Adrenal gland (tissue), 12 donors: Measurements from ENCODE around the gene NF1. TPM values are rescaled to one million over a fixed set of nuclear protein-coding genes. Genes with fewer than 3 reads are reported as not detected.

ENCODE experiments used
- DNase-seq, 7 donors: peaks; one replicate each; pipeline ENCODE4 v3.0.0-alpha.2; 2019 to 2020
- H3K27ac ChIP-seq, 5 donors: fragments of 200-600 bp; sonication (generic) in 4 of 5; 1 replicate in 3 of 5; 2 replicates in 2 of 5; pipeline versions ENCODE4 v1.5.1 to v1.8.0; 2016 to 2020; ENCODE audit warnings: mild to moderate bottlenecking in 1 of 5
- H3K27me3 ChIP-seq: fragments of 200-600 bp; 2 replicates; pipeline ENCODE4 v1.8.0; 2021
- H3K36me3 ChIP-seq, 2 donors: fragments of 200-600 bp; replicated peaks in 1 of 2; 1 replicate in 1 of 2; 2 replicates in 1 of 2; pipeline versions ENCODE4 v1.5.1 to v1.8.0; 2018 to 2022
- H3K4me1 ChIP-seq, 2 donors: fragments of 200-600 bp; replicated peaks in 1 of 2; 1 replicate in 1 of 2; 2 replicates in 1 of 2; pipeline versions ENCODE4 v1.5.1 to v1.8.0; 2018 to 2021
- H3K4me3 ChIP-seq, 4 donors: fragments of 200-600 bp; sonication (generic) in 3 of 4; one replicate each; pipeline ENCODE4 v1.5.1; 2016 to 2018
- H3K9me3 ChIP-seq, 3 donors: fragments of 200-600 bp; sonication (generic) in 1 of 3; replicated peaks in 1 of 3; 1 replicate in 2 of 3; 2 replicates in 1 of 3; pipeline versions ENCODE4 v1.5.1 to v1.8.0; 2016 to 2021
- CTCF ChIP-seq, 6 experiments: fragments of 450-650 bp in 4 of 6; fragments of 200-600 bp in 2 of 6; sonication (generic) in 1 of 6; IDR thresholded peaks; 1 replicate in 5 of 6; 2 replicates in 1 of 6; pipeline versions ENCODE4 v1.5.1 to v1.8.0; 2016 to 2021; ENCODE audit warnings: antibody characterized with exemption in 6 of 6, mild to moderate bottlenecking in 2 of 6, moderate library complexity in 1 of 6
- POLR2A ChIP-seq, 2 donors: fragments of 450-650 bp; IDR thresholded peaks; one replicate each; pipeline ENCODE4 v1.6.1; 2017; ENCODE audit warnings: antibody characterized with exemption in 2 of 2, mild to moderate bottlenecking in 2 of 2, moderate library complexity in 1 of 2
- WGBS, 4 donors: extraction: QIAGEN DNeasy Blood & Tissue Kit in 2 of 4; methylation state at CpG; one replicate each; pipeline versions ENCODE4 v1.1.5 to v1.1.7; 2013 to 2017; 5-methylcytosine and 5-hydroxymethylcytosine counted together
- intact Hi-C, 2 donors: fragments of 100-400 bp; cut with DNase I; formaldehyde crosslinking; loops; one replicate each; pipeline versions ENCODE4 v1.14.1 to v1.15.0; 2022 to 2023
- polyA plus RNA-seq, 3 donors: library from polyadenylated mRNA; stranded (reverse); fragments of 200-250 nt in 2 of 3; fragments of 350-450 nt in 1 of 3; fragmentation: Illumina TruSeq in 1 of 3; extraction: RNeasy Lipid Tissue Mini Kit (QIAGEN cat#74804) in 1 of 3; gene quantifications; one replicate each; pipeline ENCODE4 v1.2.3, GENCODE V29; 2013 to 2014
- total RNA-seq, 9 donors: library from RNA; depleted of rRNA in 4 of 9; stranded (reverse); fragments of >200 nt in 4 of 9; fragments of 120-200 nt in 1 of 9; fragmentation: NEBNext Ultra II Directional in 1 of 9; extraction: Animal tissue kit (Norgen Biotek cat#: 25700) in 1 of 9; gene quantifications; one replicate each; pipeline versions ENCODE4 v1.1.0 to v1.2.4, GENCODE V29; 2013 to 2023
- donor health status: healthy with polysubstance abuse.
- donor health status: Bipolar disorder and iron deficiency.
- donor health status: DM: yes; HTN: yes; CAD: no.
- donor health status: DM: no; HTN: no; CAD: no.
- donor health status: DM: no; HTN: no; CAD: no.
- donor health status: DM: yes; HTN: yes; CAD: no.

The NF1 gene
- total and polyA plus RNA-seq, 12 donors: 8.8 to 91.3 (median 53.5) TPM

- Histone ChIP-seq H3K4me1 (peaks cover 0 to 5% of the 10 kb centered on the region in 2 donors), H3K27ac (peak overlapping the region; percentile 43 to 97 (median 94)), H3K36me3 (no peaks in the 10 kb centered on the region), H3K9me3 (no peaks in the 10 kb centered on the region), H3K27me3 (no peaks in the 10 kb centered on the region), H3K4me3 (peak overlapping the region in 2 of 4 donors; percentile 96)
- intact Hi-C loops: no loop called here
- 21 to 23% (median 21%) methylated on average over 17 of the region's 17 CpGs for WGBS, 4 donors
- TF ChIP-seq POLR2A (IDR thresholded peaks at IDR 0.05) (no peak), CTCF (IDR thresholded peaks at IDR 0.05) (no peak)
- DNase-seq: peak in 1 of 7 donors; percentile 17
Observed at GRCh38 chr17:31093866-31094599, 744 bp upstream of the NF1 start.

GRCh38 chr17:31095236-31096105, 694 bp downstream of the NF1 start:
- intact Hi-C loops: no loop called here
- Histone ChIP-seq H3K4me3 (peak overlapping the region; percentile 73 to 97 (median 96)), H3K4me1 (peaks cover 0 to 5% of the 10 kb centered on the region in 2 donors), H3K27me3 (no peaks in the 10 kb centered on the region), H3K27ac (peak overlapping the region; percentile 70 to 97 (median 94)), H3K36me3 (no peaks in the 10 kb centered on the region), H3K9me3 (no peaks in the 10 kb centered on the region)
- TF ChIP-seq POLR2A (IDR thresholded peaks at IDR 0.05) (no peak), CTCF (IDR thresholded peaks at IDR 0.05) (no peak)
- peak; percentile 37 to 72 (median 56) for DNase-seq
- WGBS, 4 donors: 0 to 1% (median 1%) methylated on average over 25 to 45 of the region's 45 CpGs

- Histone ChIP-seq H3K27ac (peak overlapping the region in 3 of 5 donors; percentile 94 to 97 (median 97)), H3K4me3 (peak overlapping the region in 2 of 4 donors; percentile 96), H3K9me3 (no peaks in the 10 kb centered on the region), H3K36me3 (no peaks in the 10 kb centered on the region), H3K27me3 (no peaks in the 10 kb centered on the region), H3K4me1 (peaks cover 0 to 5% of the 10 kb centered on the region in 2 donors)
- DNase-seq: no peak
- intact Hi-C loops: no loop called here
- TF ChIP-seq POLR2A (IDR thresholded peaks at IDR 0.05) (no peak), CTCF (IDR thresholded peaks at IDR 0.05) (no peak)
- WGBS, 4 donors: 10 to 13% (median 11%) methylated on average over 5 of the region's 5 CpGs
Observed at GRCh38 chr17:31096106-31096436, 1.3 kb downstream of the NF1 start.

GRCh38 chr17:31099016-31099415, 4.2 kb downstream of the NF1 start:
- no peak for TF ChIP-seq POLR2A (IDR thresholded peaks at IDR 0.05)
- no peak for TF ChIP-seq CTCF (IDR thresholded peaks at IDR 0.05)
- WGBS, 4 donors: 86 to 91% (median 88%) methylated on average over 3 of the region's 3 CpGs
- no peak for DNase-seq
- H3K27ac ChIP-seq: no peak overlapping the region
- H3K9me3 ChIP-seq: no peaks in the 10 kb centered on the region
- intact Hi-C loops: no loop called here
- no peaks in the 10 kb centered on the region for H3K27me3 ChIP-seq
- no peaks in the 10 kb centered on the region for H3K36me3 ChIP-seq
- H3K4me1 ChIP-seq: peaks cover 0 to 9% of the 10 kb centered on the region in 2 donors
- H3K4me3 ChIP-seq: no peak overlapping the region
